ENCODE results near the gene CRIM1.

The CRIM1 gene

GRCh38 chr2:36586672-36587071 lies 231.1 kb downstream of the CRIM1 start:
- no peak for DNase-seq

- DNase-seq, result no peak
Observed at GRCh38 chr2:36587101-36587500, 231.5 kb downstream of the CRIM1 start.

- DNase-seq, result no peak
Observed at GRCh38 chr2:36587556-36587955, 232.0 kb downstream of the CRIM1 start.

- no peak for DNase-seq
Observed at GRCh38 chr2:36589230-36589630, 233.7 kb downstream of the CRIM1 start.

GRCh38 chr2:36594849-36595248 lies 239.3 kb downstream of the CRIM1 start:
- no peak for DNase-seq

GRCh38 chr2:36596397-36596796 lies 240.8 kb downstream of the CRIM1 start:
- no peak for DNase-seq

GRCh38 chr2:36597003-36597531 lies 241.5 kb downstream of the CRIM1 start:
- DNase-seq, result no peak

GRCh38 chr2:36597532-36598377 lies 242.2 kb downstream of the CRIM1 start, which contains the start of gene FEZ2:
TSS of gene FEZ2 (minus strand) at chr2:36598168. CDS start at chr2:36598142, 26 bp downstream.
- peak; percentile 65 for DNase-seq
